Ishikawa (cell line): ENCODE data around the gene PADI2.

Source experiments
- EP300 ChIP-seq: IDR thresholded peaks from 2 replicates; pipeline ENCODE4 v1.6.1; 2012; ENCODE audit warnings: borderline replicate concordance
- YY1 ChIP-seq: IDR thresholded peaks from 2 replicates; pipeline ENCODE4 v1.6.1; 2012; ENCODE audit warnings: low read depth
- TF ChIP-seq, protein P1 (sequence below): IDR thresholded peaks from 2 replicates; pipeline ENCODE4 v1.6.1; 2012; ENCODE audit warnings: low read depth, mild to moderate bottlenecking
- TF ChIP-seq, protein P2 (sequence below): IDR thresholded peaks from 2 replicates; pipeline ENCODE4 v1.6.1; 2012

DNA sequence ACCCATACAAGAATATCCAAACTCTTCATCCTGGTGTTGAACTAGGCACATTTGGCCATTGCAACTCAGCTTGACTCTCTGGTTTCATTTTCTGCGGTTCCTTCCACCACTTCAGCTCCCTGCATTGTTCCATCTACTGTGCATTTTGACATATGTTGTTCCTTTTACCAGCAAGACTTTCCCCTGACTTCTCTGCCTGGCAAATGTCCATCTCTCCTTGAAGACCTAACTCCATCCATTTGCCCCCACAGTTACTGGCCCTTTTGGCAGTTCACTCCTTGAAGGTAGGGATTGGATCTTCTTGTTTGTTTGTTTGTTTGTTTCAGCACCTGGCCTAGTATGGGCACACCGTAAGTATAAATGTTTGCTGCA lies 8.7 kb downstream of the PADI2 start:
- TF ChIP-seq, protein P1, sequence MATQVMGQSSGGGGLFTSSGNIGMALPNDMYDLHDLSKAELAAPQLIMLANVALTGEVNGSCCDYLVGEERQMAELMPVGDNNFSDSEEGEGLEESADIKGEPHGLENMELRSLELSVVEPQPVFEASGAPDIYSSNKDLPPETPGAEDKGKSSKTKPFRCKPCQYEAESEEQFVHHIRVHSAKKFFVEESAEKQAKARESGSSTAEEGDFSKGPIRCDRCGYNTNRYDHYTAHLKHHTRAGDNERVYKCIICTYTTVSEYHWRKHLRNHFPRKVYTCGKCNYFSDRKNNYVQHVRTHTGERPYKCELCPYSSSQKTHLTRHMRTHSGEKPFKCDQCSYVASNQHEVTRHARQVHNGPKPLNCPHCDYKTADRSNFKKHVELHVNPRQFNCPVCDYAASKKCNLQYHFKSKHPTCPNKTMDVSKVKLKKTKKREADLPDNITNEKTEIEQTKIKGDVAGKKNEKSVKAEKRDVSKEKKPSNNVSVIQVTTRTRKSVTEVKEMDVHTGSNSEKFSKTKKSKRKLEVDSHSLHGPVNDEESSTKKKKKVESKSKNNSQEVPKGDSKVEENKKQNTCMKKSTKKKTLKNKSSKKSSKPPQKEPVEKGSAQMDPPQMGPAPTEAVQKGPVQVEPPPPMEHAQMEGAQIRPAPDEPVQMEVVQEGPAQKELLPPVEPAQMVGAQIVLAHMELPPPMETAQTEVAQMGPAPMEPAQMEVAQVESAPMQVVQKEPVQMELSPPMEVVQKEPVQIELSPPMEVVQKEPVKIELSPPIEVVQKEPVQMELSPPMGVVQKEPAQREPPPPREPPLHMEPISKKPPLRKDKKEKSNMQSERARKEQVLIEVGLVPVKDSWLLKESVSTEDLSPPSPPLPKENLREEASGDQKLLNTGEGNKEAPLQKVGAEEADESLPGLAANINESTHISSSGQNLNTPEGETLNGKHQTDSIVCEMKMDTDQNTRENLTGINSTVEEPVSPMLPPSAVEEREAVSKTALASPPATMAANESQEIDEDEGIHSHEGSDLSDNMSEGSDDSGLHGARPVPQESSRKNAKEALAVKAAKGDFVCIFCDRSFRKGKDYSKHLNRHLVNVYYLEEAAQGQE: no peak
- TF ChIP-seq, protein P2, sequence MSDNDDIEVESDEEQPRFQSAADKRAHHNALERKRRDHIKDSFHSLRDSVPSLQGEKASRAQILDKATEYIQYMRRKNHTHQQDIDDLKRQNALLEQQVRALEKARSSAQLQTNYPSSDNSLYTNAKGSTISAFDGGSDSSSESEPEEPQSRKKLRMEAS: no peak
- TF ChIP-seq EP300: no peak
- no peak for TF ChIP-seq YY1
